A172 (cell line): ENCODE measurements around the gene NR1H2. TPM values are rescaled to one million over a fixed set of nuclear protein-coding genes. Genes with fewer than 3 reads are reported as not detected.
"Not testable (repeated sequence)": the region's sequence is repeated elsewhere in the genome, so short reads cannot be mapped to it uniquely, and the experiment has no call there.

ENCODE experiments used
- DNase-seq: peaks from one replicate; pipeline ENCODE4 v3.0.0-alpha.2; 2015; ENCODE audit warnings: low spot score
- total RNA-seq: library from RNA; depleted of rRNA; stranded (reverse); fragments of >200 nt; shearing (Covaris generic); gene quantifications from 2 replicates; pipeline ENCODE4 v1.2.3, GENCODE V29; 2014

Gene NR1H2
- total RNA-seq, 1 experiment from 2014 or later, result 97.3 TPM

DNA sequence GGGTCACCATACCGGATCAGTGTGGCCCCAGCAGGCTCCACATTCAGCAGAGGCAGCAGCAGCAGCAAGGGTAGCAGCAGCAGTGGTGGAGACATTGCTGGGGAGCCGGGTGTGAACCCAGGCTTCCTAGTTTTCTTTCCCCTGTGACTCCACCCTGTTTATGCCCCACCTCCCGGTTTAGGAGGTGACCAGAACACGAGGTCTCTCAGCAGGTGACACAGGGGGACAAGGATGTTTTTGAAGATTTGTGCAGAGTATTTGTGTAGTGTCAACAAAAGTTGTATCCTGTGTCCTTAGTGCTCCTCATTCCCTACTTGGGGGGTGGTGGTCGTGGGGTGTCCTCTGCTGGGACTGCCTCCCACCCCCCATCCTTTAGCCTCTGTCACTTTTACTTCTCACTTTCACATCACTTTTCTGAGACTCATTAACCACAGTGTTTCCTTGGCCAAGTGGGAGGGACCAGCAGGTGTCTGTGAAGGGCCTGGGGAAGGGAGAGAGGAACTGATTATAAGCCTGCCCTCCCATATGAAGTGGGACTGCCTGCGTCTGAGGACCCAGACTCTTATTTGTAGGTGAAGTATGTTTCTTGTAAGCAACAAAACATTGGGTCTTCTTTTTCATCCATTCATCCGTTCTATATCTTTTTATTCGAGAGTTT, 31.5 kb upstream of the NR1H2 start:
- no peak for DNase-seq

DNA sequence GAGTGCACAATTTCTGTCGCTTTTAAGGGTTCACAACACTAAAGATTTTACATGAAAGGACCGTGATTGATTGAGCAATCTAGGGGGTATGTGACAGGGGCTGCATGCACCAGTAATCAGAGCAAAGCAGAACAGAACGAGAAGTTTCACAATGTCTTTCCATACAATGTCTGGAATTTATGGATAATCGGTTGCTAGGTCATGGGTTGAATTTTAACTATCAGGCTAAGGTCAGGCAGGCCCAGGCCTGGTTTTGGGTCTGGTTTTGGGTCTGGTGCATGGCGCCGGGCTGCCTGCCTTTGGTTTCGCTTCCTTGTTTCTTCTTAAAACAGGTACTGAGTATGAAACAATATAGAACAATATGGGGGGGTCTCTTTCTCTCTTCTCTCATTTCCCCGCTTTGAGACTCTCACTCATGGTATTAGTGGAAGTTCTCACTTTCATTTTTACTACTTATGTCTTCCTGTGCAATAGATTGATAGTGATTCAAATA, 29.1 kb upstream of the NR1H2 start:
- DNase-seq, result not testable (repeated sequence)

- DNase-seq, result no peak
These were observed 26.8 kb upstream of the NR1H2 start for GRCh38 chr19:50349277-50350057.

DNA sequence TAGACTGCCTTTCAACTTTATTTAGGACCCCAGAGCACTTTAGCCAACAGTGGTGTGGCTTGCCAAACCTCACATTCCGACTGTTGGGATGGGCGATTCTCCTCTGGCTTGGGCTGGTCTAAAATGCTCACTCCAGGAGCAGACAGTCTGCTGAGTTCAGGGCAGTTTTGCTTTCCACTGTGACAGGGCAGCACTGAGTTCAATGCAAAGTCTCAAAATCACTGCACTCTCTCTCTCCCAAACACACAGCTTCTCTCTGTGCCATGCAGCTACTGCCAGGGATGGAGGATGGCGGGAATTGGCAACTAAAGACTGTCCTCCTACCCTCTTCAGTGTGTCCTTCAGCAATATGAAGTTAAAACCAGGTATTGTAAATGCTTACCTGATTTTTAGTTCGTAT, 24.0 kb upstream of the NR1H2 start:
- DNase-seq, result no peak

- not testable (repeated sequence) for DNase-seq
These were observed 22.8 kb upstream of the NR1H2 start for GRCh38 chr19:50353487-50353880.

DNA sequence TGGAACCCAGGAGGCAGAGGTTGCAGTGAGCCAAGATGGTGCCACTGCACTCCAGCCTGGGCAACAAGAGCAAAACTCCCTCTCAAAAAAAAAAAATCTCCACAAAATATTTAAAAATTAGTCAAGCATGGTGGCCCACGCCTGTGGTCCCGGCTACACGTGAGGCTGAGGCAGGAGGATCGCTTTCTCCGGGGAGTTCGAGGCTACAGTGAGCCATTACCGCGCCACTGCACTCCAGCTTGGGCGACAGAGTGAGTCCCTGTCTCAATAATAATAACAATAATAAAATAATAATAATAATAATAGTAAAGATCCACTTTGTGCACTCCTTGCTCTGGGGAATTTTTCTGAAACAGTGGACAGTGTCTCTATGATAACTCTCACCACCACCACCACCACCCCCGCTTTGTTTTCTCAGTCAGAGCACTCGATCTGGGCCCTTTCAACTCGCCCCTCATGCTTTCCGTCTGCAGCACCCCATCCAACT, 19.5 kb upstream of the NR1H2 start:
- no peak for DNase-seq

DNA sequence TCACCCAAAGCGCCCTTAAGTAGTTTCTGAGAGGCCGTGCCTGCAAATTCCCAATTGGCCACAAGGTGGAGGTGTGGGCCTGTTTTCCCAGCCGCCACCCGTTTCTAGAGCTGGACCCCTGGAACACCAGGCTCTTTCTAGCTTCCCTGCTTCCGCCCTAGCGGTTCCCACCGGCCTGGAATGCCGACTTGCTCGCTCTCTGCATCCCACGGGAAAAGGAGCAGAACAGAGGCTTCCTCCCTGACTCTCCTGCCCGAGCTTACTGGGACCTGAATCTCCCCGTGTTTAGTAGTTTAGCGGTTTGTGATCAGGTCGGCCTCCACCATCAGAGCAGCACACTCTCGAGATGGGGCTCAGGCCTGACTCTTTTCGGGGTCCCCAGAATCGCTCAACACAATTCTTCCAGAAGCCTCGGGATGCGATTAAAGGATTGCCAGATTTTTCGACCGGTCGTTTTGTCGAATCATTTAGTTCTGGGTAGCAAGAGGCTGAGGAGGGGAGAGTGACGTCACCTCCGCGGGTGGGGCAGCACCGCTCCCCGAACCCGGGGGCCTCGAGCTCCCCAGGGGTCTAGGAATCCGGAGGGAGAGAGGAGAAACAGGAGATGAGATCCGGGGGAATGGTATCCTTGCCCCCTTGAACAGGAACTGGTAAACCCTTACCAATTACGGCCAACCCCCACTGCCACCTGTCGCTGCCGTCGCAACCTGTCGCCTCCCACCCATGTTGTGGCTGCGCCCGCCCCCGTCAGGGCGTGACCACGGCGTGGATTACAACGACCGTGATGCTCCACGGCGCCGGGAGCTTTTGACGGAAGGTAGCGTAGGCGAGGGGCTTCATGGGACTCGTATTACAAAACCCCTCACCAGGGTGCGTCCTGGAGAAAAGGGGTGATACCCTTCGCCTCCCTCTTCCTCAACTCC, 18.8 kb upstream of the NR1H2 start:
- DNase-seq, result peak; percentile 62

GRCh38 chr19:50358483-50359327, 17.6 kb upstream of the NR1H2 start:
- DNase-seq, result no peak

- DNase-seq, result no peak
These were observed 16.9 kb upstream of the NR1H2 start for GRCh38 chr19:50359328-50359818.

- DNase-seq, result no peak
These were observed 14.8 kb upstream of the NR1H2 start for GRCh38 chr19:50361290-50362029.

DNA sequence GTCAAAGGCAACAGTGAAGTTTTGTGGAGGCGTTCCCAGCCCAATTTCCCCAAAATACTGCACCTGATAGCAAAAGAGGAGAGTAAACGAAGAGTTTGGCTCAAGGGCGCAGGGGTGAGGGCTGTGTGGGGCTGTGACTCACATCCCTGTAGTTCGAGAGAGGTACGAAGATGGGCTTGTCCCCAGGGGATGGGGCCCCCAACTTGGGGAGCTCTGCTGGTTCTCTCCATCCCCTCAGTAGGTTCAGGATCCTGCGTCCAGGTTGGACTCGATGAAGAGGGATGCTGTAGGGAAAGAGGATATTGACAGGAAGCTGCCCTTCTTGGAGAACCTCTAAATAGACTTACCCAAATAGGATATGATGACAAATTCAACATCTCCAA, 14.2 kb upstream of the NR1H2 start:
- no peak for DNase-seq

DNA sequence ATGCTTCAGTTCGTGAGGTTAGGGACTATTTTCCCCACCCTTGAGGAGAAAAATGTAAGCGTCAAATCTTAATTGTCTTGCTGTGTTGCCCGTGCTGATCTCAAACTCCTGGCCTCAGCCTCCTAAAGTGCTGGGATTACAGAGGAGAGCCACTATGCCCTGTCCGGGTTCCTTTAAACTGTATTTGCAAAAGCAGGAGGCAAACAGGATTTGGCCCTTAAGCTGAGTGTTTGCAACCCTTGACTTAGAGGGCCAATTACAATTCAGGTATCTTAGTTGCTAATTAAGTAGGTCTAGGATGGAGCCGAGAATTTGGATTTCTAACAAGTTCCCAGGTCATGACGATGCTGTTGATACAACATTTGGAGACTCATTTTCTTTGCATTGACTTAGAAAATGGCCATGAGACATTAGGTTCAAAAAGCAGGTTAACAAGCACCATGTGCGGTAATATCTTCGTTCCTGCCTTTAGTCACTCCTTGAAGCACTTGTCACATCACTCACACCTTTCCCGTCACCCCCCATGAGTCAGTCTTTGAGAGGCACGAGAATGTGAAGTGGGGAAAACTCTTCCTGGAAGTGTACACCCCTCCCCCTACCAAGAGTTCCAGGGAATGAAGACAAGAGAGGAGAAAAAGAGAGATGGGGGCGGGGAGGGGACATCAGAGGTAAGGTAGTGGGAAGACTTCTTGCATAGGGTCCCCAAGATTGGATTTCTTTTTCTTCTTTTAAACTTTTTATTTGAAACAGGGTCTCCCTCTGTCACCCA, 13.4 kb upstream of the NR1H2 start:
- DNase-seq, result no peak

- no peak for DNase-seq
These were observed 10.6 kb upstream of the NR1H2 start, which contains the start of gene NAPSA for GRCh38 chr19:50365434-50366306. NAPSA (minus strand) TSS chr19:50365639; CDS start chr19:50365621, 18 bp downstream.

GRCh38 chr19:50368649-50369570, 7.3 kb upstream of the NR1H2 start:
- peak; percentile 76 for DNase-seq

DNA sequence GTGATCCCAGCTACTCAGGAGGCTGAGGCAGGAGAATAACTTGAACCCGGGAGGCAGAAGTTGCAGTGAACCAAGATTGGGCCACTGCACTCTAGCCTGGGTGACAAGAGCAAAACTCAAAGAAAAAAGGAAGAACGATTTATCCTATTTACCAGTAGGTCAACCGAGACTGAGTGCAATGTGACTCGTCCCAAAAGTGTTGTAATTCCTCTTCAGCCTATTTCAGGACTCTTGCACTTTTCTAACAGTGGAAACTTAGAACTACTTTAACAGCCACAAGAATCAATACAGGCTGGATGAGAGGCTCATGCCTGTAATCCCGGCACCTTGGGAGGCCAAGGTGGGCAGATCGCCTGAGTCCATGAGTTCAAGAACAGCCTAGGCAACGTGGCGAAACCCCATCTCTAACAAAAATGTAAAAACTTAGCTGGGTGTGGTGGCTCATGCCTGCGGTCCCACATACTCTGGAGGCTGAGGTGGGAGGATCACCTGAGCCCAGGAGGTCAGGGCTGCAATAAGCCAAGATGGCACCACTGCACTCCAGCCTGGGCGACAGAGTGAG, 4.3 kb upstream of the NR1H2 start:
- DNase-seq, result no peak

- DNase-seq, result no peak
These were observed 799 bp downstream of the NR1H2 start for GRCh38 chr19:50377051-50377461.

- DNase-seq, result no peak
These were observed 1.3 kb downstream of the NR1H2 start for GRCh38 chr19:50377517-50377916.
